Astrocyte (in vitro differentiated cells and primary cell): Measurements from ENCODE around the gene SAMMSON. TPM values are rescaled to one million over a fixed set of nuclear protein-coding genes. Genes with fewer than 3 reads are reported as not detected.

Experiments used
- DNase-seq: peaks from one replicate; pipeline ENCODE4 v3.0.0-alpha.2; 2010; ENCODE audit warnings: low read depth
- FAIRE-seq: peaks from 2 replicates; lab custom pipeline; 2011; peaks lifted over from hg19 to GRCh38; lab: Jason Lieb, UNC
- H2AFZ ChIP-seq: 2 replicates; pipeline ENCODE4 v1.6.0; 2012; ENCODE audit warnings: low read depth, low read length, inconsistent platforms
- H3K27ac ChIP-seq: 2 replicates; pipeline ENCODE4 v1.5.1; 2011; ENCODE audit warnings: low read depth, low read length, inconsistent platforms
- H3K27me3 ChIP-seq: 2 replicates; pipeline ENCODE4 v1.6.0; 2011; ENCODE audit warnings: low read length, inconsistent platforms; ENCODE audit not compliant: insufficient read depth
- H3K36me3 ChIP-seq: 2 replicates; pipeline ENCODE4 v1.5.1; 2011; ENCODE audit warnings: low read length, inconsistent platforms; ENCODE audit not compliant: insufficient read depth
- H3K4me1 ChIP-seq: 2 replicates; pipeline ENCODE4 v1.5.1; 2011; ENCODE audit warnings: low read length, inconsistent platforms; ENCODE audit not compliant: insufficient read depth
- H3K4me2 ChIP-seq: 2 replicates; pipeline ENCODE4 v1.6.0; 2012; ENCODE audit warnings: low read length, inconsistent platforms
- H3K4me3 ChIP-seq: 2 replicates; pipeline ENCODE4 v1.5.1; 2011; ENCODE audit warnings: low read depth, mild to moderate bottlenecking, low read length, inconsistent platforms; ENCODE audit not compliant: insufficient read depth
- H3K79me2 ChIP-seq: 2 replicates; pipeline ENCODE4 v1.6.0; 2012; ENCODE audit warnings: mild to moderate bottlenecking, low read length, inconsistent platforms; ENCODE audit not compliant: insufficient read depth
- H3K9ac ChIP-seq: 2 replicates; pipeline ENCODE4 v1.6.0; 2012; ENCODE audit warnings: mild to moderate bottlenecking, low read length, inconsistent platforms
- H3K9me3 ChIP-seq: 2 replicates; pipeline ENCODE4 v1.5.1; 2012; ENCODE audit warnings: low read depth, mild to moderate bottlenecking, low read length, inconsistent platforms; ENCODE audit not compliant: insufficient read depth
- H4K20me1 ChIP-seq: 2 replicates; pipeline ENCODE4 v1.6.0; 2012; ENCODE audit warnings: low read length, inconsistent platforms; ENCODE audit not compliant: insufficient read depth
- H3K27ac Mint-ChIP-seq: one replicate; pipeline ENCODE4 v1.8.0; 2021; ENCODE audit warnings: mild to moderate bottlenecking, mixed read lengths; ENCODE audit not compliant: unreplicated experiment
- H3K27me3 Mint-ChIP-seq: one replicate; pipeline ENCODE4 v1.8.0; 2021; ENCODE audit warnings: low read depth, mixed read lengths; ENCODE audit not compliant: unreplicated experiment
- H3K36me3 Mint-ChIP-seq: one replicate; pipeline ENCODE4 v1.8.0; 2021; ENCODE audit warnings: low read depth, mixed read lengths; ENCODE audit not compliant: unreplicated experiment
- H3K4me1 Mint-ChIP-seq: one replicate; pipeline ENCODE4 v1.8.0; 2021; ENCODE audit warnings: low read depth, mixed read lengths; ENCODE audit not compliant: unreplicated experiment
- H3K4me3 Mint-ChIP-seq: one replicate; pipeline ENCODE4 v1.8.0; 2021; ENCODE audit warnings: mild to moderate bottlenecking, moderate library complexity, mixed read lengths; ENCODE audit not compliant: unreplicated experiment
- H3K9me3 Mint-ChIP-seq: one replicate; pipeline ENCODE4 v1.8.0; 2021; ENCODE audit warnings: mild to moderate bottlenecking, mixed read lengths; ENCODE audit not compliant: unreplicated experiment
- EZH2 ChIP-seq: IDR thresholded peaks from 2 replicates; pipeline ENCODE4 v1.6.1; 2012; ENCODE audit warnings: mild to moderate bottlenecking, low read length, inconsistent platforms; ENCODE audit not compliant: insufficient read depth
- total RNA-seq: library from RNA; stranded (reverse); gene quantifications from 2 replicates; pipeline ENCODE4 v1.2.1, GENCODE V29; 2021
- TF ChIP-seq, protein P1 (sequence below): IDR thresholded peaks from 2 replicates; pipeline ENCODE4 v1.5.1; 2011; ENCODE audit warnings: low read depth, mild to moderate bottlenecking, inconsistent platforms, low read length, moderate library complexity; ENCODE audit not compliant: insufficient read depth

SAMMSON gene
- total RNA-seq, 1 donor from 2014 or later = not detected

- no peak for DNase-seq
- H3K4me1 Mint-ChIP-seq = no peaks in the 10 kb centered on the region
- no peak overlapping the region for H3K4me3 Mint-ChIP-seq
- no peaks in the 10 kb centered on the region for H3K79me2 ChIP-seq
- no peak overlapping the region for H3K9ac ChIP-seq
- H3K36me3 Mint-ChIP-seq = no peaks in the 10 kb centered on the region
- no peaks in the 10 kb centered on the region for H3K27me3 ChIP-seq
- H3K4me1 ChIP-seq = no peaks in the 10 kb centered on the region
- H3K4me2 ChIP-seq = no peak overlapping the region
- H3K27me3 Mint-ChIP-seq = no peaks in the 10 kb centered on the region
- H3K27ac Mint-ChIP-seq = no peak overlapping the region
- TF ChIP-seq, protein P1, sequence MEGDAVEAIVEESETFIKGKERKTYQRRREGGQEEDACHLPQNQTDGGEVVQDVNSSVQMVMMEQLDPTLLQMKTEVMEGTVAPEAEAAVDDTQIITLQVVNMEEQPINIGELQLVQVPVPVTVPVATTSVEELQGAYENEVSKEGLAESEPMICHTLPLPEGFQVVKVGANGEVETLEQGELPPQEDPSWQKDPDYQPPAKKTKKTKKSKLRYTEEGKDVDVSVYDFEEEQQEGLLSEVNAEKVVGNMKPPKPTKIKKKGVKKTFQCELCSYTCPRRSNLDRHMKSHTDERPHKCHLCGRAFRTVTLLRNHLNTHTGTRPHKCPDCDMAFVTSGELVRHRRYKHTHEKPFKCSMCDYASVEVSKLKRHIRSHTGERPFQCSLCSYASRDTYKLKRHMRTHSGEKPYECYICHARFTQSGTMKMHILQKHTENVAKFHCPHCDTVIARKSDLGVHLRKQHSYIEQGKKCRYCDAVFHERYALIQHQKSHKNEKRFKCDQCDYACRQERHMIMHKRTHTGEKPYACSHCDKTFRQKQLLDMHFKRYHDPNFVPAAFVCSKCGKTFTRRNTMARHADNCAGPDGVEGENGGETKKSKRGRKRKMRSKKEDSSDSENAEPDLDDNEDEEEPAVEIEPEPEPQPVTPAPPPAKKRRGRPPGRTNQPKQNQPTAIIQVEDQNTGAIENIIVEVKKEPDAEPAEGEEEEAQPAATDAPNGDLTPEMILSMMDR = no peak
- TF ChIP-seq EZH2 = no peak
- no peak overlapping the region for H2AFZ ChIP-seq
- no peak overlapping the region for H3K4me3 ChIP-seq
- no peaks in the 10 kb centered on the region for H3K9me3 ChIP-seq
- H3K9me3 Mint-ChIP-seq = no peaks in the 10 kb centered on the region
- no peaks in the 10 kb centered on the region for H3K36me3 ChIP-seq
- H4K20me1 ChIP-seq = no peaks in the 10 kb centered on the region
- no peak overlapping the region for H3K27ac ChIP-seq
- FAIRE-seq = no peak
Measured at GRCh38 chr3:70111411-70111810, 111.9 kb downstream of the SAMMSON start.

DNA sequence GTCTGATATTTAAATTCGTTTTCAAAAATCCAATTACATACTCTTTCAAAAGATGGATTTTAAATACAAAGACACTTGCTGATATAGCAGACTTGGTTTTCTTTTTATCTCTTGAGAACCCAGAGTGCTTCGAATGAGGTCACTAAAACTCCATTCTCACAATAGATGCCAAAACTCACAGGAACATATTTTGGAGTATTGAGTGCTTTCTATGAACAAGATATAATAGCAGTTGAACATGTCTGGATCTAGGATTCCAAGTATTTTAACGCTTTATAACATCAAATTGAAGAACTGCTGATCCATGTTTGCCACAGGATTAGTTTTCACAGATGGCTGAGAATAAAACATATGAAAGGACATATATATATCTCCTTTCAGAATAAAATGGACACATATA is 113.2 kb downstream of the SAMMSON start:
- no peaks in the 10 kb centered on the region for H3K9me3 Mint-ChIP-seq

GRCh38 chr3:70114431-70114830 is 114.9 kb downstream of the SAMMSON start:
- DNase-seq = no peak
- no peaks in the 10 kb centered on the region for H3K9me3 Mint-ChIP-seq
- FAIRE-seq = no peak
- no peak overlapping the region for H3K4me3 Mint-ChIP-seq
- no peak overlapping the region for H3K4me3 ChIP-seq
- H3K4me1 ChIP-seq = no peaks in the 10 kb centered on the region
- no peaks in the 10 kb centered on the region for H3K36me3 ChIP-seq
- no peaks in the 10 kb centered on the region for H3K4me1 Mint-ChIP-seq
- no peak overlapping the region for H3K27ac Mint-ChIP-seq
- H3K79me2 ChIP-seq = no peaks in the 10 kb centered on the region
- H3K9me3 ChIP-seq = no peaks in the 10 kb centered on the region
- H3K27ac ChIP-seq = no peak overlapping the region
- no peak overlapping the region for H3K4me2 ChIP-seq
- H4K20me1 ChIP-seq = no peaks in the 10 kb centered on the region
- H3K36me3 Mint-ChIP-seq = no peaks in the 10 kb centered on the region
- H3K27me3 Mint-ChIP-seq = no peaks in the 10 kb centered on the region
- no peak overlapping the region for H3K9ac ChIP-seq
- TF ChIP-seq EZH2 = no peak
- TF ChIP-seq, protein P1 = no peak
- no peak overlapping the region for H2AFZ ChIP-seq
- no peaks in the 10 kb centered on the region for H3K27me3 ChIP-seq

More for the DNA sequence above, 113.2 kb downstream of the SAMMSON start:
- H3K27me3 Mint-ChIP-seq = no peaks in the 10 kb centered on the region
- no peak for DNase-seq
- no peak overlapping the region for H3K27ac Mint-ChIP-seq
- H3K36me3 Mint-ChIP-seq = no peaks in the 10 kb centered on the region
- TF ChIP-seq, protein P1 = no peak
- no peak for TF ChIP-seq EZH2
- no peak overlapping the region for H3K4me3 Mint-ChIP-seq
- Histone ChIP-seq H3K36me3 (no peaks in the 10 kb centered on the region), H3K9ac (no peak overlapping the region), H3K4me1 (no peaks in the 10 kb centered on the region), H3K27me3 (no peaks in the 10 kb centered on the region), H3K4me3 (no peak overlapping the region), H3K9me3 (no peaks in the 10 kb centered on the region), H3K4me2 (no peak overlapping the region), H2AFZ (no peak overlapping the region), H3K79me2 (no peaks in the 10 kb centered on the region), H4K20me1 (no peaks in the 10 kb centered on the region), H3K27ac (no peak overlapping the region)
- FAIRE-seq = no peak
- H3K4me1 Mint-ChIP-seq = no peaks in the 10 kb centered on the region
